NCI-H82 treated with DMSO at 0.1 percent for 48 hours (cell line): ENCODE results near the gene EIF4G3.
A peak's percentile ranks its signal among the peaks of the same experiment; 100 is the strongest.
"Not testable (repeated sequence)": the region's sequence is repeated elsewhere in the genome, so short reads cannot be mapped to it uniquely, and the experiment has no call there.

ENCODE experiments used
- DNase-seq: peaks from one replicate; lab custom pipeline; 2025; ENCODE audit not compliant: unreplicated experiment; lab: John Stamatoyannopoulos, UW

Gene EIF4G3

GRCh38 chr1:21176586-21177555, at the start of gene EIF4G3:
Gene EIF4G3, minus strand, starts transcription at chr1:21176897. Its CDS starts 174,155 bp downstream, at chr1:21002742.
- DNase-seq: peak; percentile 98

GRCh38 chr1:21225065-21225464, 48.4 kb upstream of the EIF4G3 start:
- DNase-seq: no peak

GRCh38 chr1:21220815-21221214, 44.1 kb upstream of the EIF4G3 start:
- no peak for DNase-seq

- DNase-seq: no peak
Measured at GRCh38 chr1:21219674-21220073, 43.0 kb upstream of the EIF4G3 start.

- DNase-seq: no peak
Measured at GRCh38 chr1:21217812-21218596, 41.3 kb upstream of the EIF4G3 start.

- DNase-seq: peak; percentile 33
Measured at GRCh38 chr1:21216835-21217811, 40.4 kb upstream of the EIF4G3 start.

GRCh38 chr1:21212126-21212525, 35.4 kb upstream of the EIF4G3 start:
- no peak for DNase-seq

- DNase-seq: not testable (repeated sequence)
Measured at GRCh38 chr1:21208137-21208700, 31.5 kb upstream of the EIF4G3 start.

GRCh38 chr1:21206117-21206516, 29.4 kb upstream of the EIF4G3 start:
- no peak for DNase-seq

GRCh38 chr1:21205416-21205815, 28.7 kb upstream of the EIF4G3 start:
- no peak for DNase-seq

- no peak for DNase-seq
Measured at GRCh38 chr1:21201650-21202049, 25.0 kb upstream of the EIF4G3 start.

- not testable (repeated sequence) for DNase-seq
Measured at GRCh38 chr1:21201238-21201637, 24.5 kb upstream of the EIF4G3 start.

- no peak for DNase-seq
Measured at GRCh38 chr1:21200767-21201166, 24.1 kb upstream of the EIF4G3 start.

- no peak for DNase-seq
Measured at GRCh38 chr1:21198929-21199328, 22.2 kb upstream of the EIF4G3 start.

GRCh38 chr1:21192871-21193270, 16.2 kb upstream of the EIF4G3 start:
- DNase-seq: no peak

- no peak for DNase-seq
Measured at GRCh38 chr1:21192284-21192683, 15.6 kb upstream of the EIF4G3 start.

- DNase-seq: not testable (repeated sequence)
Measured at GRCh38 chr1:21190771-21191170, 14.1 kb upstream of the EIF4G3 start.

- no peak for DNase-seq
Measured at GRCh38 chr1:21189906-21190500, 13.3 kb upstream of the EIF4G3 start.

GRCh38 chr1:21189421-21189820, 12.7 kb upstream of the EIF4G3 start:
- DNase-seq: no peak

- no peak for DNase-seq
Measured at GRCh38 chr1:21188235-21188634, 11.5 kb upstream of the EIF4G3 start.
